ENCODE results near the gene DNAH14.
"Not testable (repeated sequence)": the region's sequence is repeated elsewhere in the genome, so short reads cannot be mapped to it uniquely, and the experiment has no call there.

GRCh38 chr1:224927631-224928030 lies 1.8 kb upstream of the DNAH14 start:
- TF ChIP-seq, protein P1, sequence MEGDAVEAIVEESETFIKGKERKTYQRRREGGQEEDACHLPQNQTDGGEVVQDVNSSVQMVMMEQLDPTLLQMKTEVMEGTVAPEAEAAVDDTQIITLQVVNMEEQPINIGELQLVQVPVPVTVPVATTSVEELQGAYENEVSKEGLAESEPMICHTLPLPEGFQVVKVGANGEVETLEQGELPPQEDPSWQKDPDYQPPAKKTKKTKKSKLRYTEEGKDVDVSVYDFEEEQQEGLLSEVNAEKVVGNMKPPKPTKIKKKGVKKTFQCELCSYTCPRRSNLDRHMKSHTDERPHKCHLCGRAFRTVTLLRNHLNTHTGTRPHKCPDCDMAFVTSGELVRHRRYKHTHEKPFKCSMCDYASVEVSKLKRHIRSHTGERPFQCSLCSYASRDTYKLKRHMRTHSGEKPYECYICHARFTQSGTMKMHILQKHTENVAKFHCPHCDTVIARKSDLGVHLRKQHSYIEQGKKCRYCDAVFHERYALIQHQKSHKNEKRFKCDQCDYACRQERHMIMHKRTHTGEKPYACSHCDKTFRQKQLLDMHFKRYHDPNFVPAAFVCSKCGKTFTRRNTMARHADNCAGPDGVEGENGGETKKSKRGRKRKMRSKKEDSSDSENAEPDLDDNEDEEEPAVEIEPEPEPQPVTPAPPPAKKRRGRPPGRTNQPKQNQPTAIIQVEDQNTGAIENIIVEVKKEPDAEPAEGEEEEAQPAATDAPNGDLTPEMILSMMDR (conservative IDR thresholded peaks at IDR 0.05; ENCODE audit: low read depth in 2 of 2), result not testable (repeated sequence)
- TF ChIP-seq EZH2 (IDR thresholded peaks at IDR 0.05; ENCODE audit: low read depth, unreplicated experiment); REST (IDR thresholded peaks at IDR 0.05; ENCODE audit: unreplicated experiment); POLR2AphosphoS5 (IDR thresholded peaks at IDR 0.05; ENCODE audit: low read depth); JUNB (IDR thresholded peaks at IDR 0.05; ENCODE audit: unreplicated experiment); EZH2phosphoT487 (IDR thresholded peaks at IDR 0.05; ENCODE audit: unreplicated experiment); ZNF331 (CRISPR knock-in tag; IDR thresholded peaks at IDR 0.05; ENCODE audit: low read depth); ZNF114 (CRISPR knock-in tag; IDR thresholded peaks at IDR 0.05); CREB1 (CRISPR knock-in tag; IDR thresholded peaks at IDR 0.05; ENCODE audit: low read depth): not testable (repeated sequence)

Data from GM23338 (cell line).